ENCODE measurements around the gene PRRC2B. TPM values are rescaled to one million over a fixed set of nuclear protein-coding genes. Genes with fewer than 3 reads are reported as not detected.

PRRC2B gene
- total RNA-seq, 1 experiment from 2014 or later, result 219 TPM

- H3K27ac Mint-ChIP-seq (ENCODE audit: unreplicated experiment), result peak overlapping the region; percentile 39
- intact Hi-C loops (cut with micrococcal nuclease; ENCODE audit: unreplicated experiment), result loop anchor here (10.0 kb wide), 1 partner anchor 99 kb away; no protein-coding TSS in a partner anchor
- H3K4me1 Mint-ChIP-seq (ENCODE audit: low read depth, unreplicated experiment), result no peaks in the 10 kb centered on the region
- H3K4me3 ChIP-seq (ENCODE audit: low read depth, low read length), result no peak overlapping the region
- H3K36me3 Mint-ChIP-seq (ENCODE audit: insufficient read depth, unreplicated experiment), result peaks cover 97% of the 10 kb centered on the region
- ChIA-PET POLR2A (no interaction called here), CTCF (interaction anchor here (0.9 kb wide), 1 partner anchor 47 kb away, joined by 7 read pairs; no protein-coding TSS in a partner anchor)
- no peak for TF ChIP-seq CTCF (IDR thresholded peaks at IDR 0.05; ENCODE audit: insufficient read depth in 1 of 2, low read depth in 1 of 2, low read length in 1 of 2, severe bottlenecking in 1 of 2, unreplicated experiment in 1 of 2)
- H3K4me3 Mint-ChIP-seq (ENCODE audit: unreplicated experiment), result no peak overlapping the region
- H3K9me3 Mint-ChIP-seq (ENCODE audit: unreplicated experiment), result no peaks in the 10 kb centered on the region
- H3K27me3 ChIP-seq (replicated peaks; ENCODE audit: control insufficient read depth, insufficient read depth, low read length), result no peaks in the 10 kb centered on the region
- BruUV-seq (replicated peaks), result no TSS peak
- H3K9me3 ChIP-seq, result no peaks in the 10 kb centered on the region
- H3K4me1 ChIP-seq, result peaks cover 6% of the 10 kb centered on the region
- no peaks in the 10 kb centered on the region for H3K27me3 Mint-ChIP-seq (ENCODE audit: insufficient read depth, unreplicated experiment)
- peak in 1 of 2 experiments; percentile 34 for DNase-seq
- peaks cover 10% of the 10 kb centered on the region for H3K36me3 ChIP-seq (ENCODE audit: control insufficient read depth, insufficient read depth, low read length)
Measured at GRCh38 chr9:131473198-131473885, 79.5 kb downstream of the PRRC2B start.

GRCh38 chr9:131473891-131474290 is 80.0 kb downstream of the PRRC2B start:
- Histone ChIP-seq H3K36me3 (ENCODE audit: control insufficient read depth, insufficient read depth, low read length) (peaks cover 10% of the 10 kb centered on the region), H3K9me3 (no peaks in the 10 kb centered on the region), H3K4me3 (ENCODE audit: low read depth, low read length) (no peak overlapping the region), H3K27me3 (replicated peaks; ENCODE audit: control insufficient read depth, insufficient read depth, low read length) (no peaks in the 10 kb centered on the region), H3K4me1 (peaks cover 6% of the 10 kb centered on the region)
- H3K4me1 Mint-ChIP-seq (ENCODE audit: low read depth, unreplicated experiment), result no peaks in the 10 kb centered on the region
- intact Hi-C loops (cut with micrococcal nuclease; ENCODE audit: unreplicated experiment), result loop anchor here (10.0 kb wide), 1 partner anchor 99 kb away; no protein-coding TSS in a partner anchor
- no peak for TF ChIP-seq CTCF (IDR thresholded peaks at IDR 0.05; ENCODE audit: insufficient read depth in 1 of 2, low read depth in 1 of 2, low read length in 1 of 2, severe bottlenecking in 1 of 2, unreplicated experiment in 1 of 2)
- DNase-seq, result peak in 1 of 2 experiments; percentile 14
- POLR2A ChIA-PET, result no interaction called here
- H3K4me3 Mint-ChIP-seq (ENCODE audit: unreplicated experiment), result no peak overlapping the region
- no peaks in the 10 kb centered on the region for H3K9me3 Mint-ChIP-seq (ENCODE audit: unreplicated experiment)
- no peaks in the 10 kb centered on the region for H3K27me3 Mint-ChIP-seq (ENCODE audit: insufficient read depth, unreplicated experiment)
- CTCF ChIA-PET, result interaction anchor here (0.9 kb wide), 1 partner anchor 48 kb away, joined by 7 read pairs; no protein-coding TSS in a partner anchor
- no TSS peak for BruUV-seq (replicated peaks)
- H3K27ac Mint-ChIP-seq (ENCODE audit: unreplicated experiment), result peak overlapping the region; percentile 39
- peaks cover 97% of the 10 kb centered on the region for H3K36me3 Mint-ChIP-seq (ENCODE audit: insufficient read depth, unreplicated experiment)

- intact Hi-C loops (cut with micrococcal nuclease; ENCODE audit: unreplicated experiment), result loop anchor here (10.0 kb wide), 1 partner anchor 100 kb away; no protein-coding TSS in a partner anchor
- H3K4me1 ChIP-seq, result peaks cover 6% of the 10 kb centered on the region
- BruUV-seq (replicated peaks), result no TSS peak
- no peak for TF ChIP-seq CTCF (IDR thresholded peaks at IDR 0.05; ENCODE audit: insufficient read depth in 1 of 2, low read depth in 1 of 2, low read length in 1 of 2, severe bottlenecking in 1 of 2, unreplicated experiment in 1 of 2)
- Mint-ChIP-seq H3K4me1 (ENCODE audit: low read depth, unreplicated experiment) (no peaks in the 10 kb centered on the region), H3K27ac (ENCODE audit: unreplicated experiment) (peak overlapping the region; percentile 65), H3K4me3 (ENCODE audit: unreplicated experiment) (peak overlapping the region; percentile 12), H3K36me3 (ENCODE audit: insufficient read depth, unreplicated experiment) (peaks cover 97% of the 10 kb centered on the region), H3K9me3 (ENCODE audit: unreplicated experiment) (no peaks in the 10 kb centered on the region), H3K27me3 (ENCODE audit: insufficient read depth, unreplicated experiment) (no peaks in the 10 kb centered on the region)
- H3K27me3 ChIP-seq (replicated peaks; ENCODE audit: control insufficient read depth, insufficient read depth, low read length), result no peaks in the 10 kb centered on the region
- ChIA-PET CTCF (no interaction called here), POLR2A (no interaction called here)
- no peak overlapping the region for H3K4me3 ChIP-seq (ENCODE audit: low read depth, low read length)
- no peaks in the 10 kb centered on the region for H3K9me3 ChIP-seq
- DNase-seq, result peak in 1 of 2 experiments; percentile 22
- peaks cover 12% of the 10 kb centered on the region for H3K36me3 ChIP-seq (ENCODE audit: control insufficient read depth, insufficient read depth, low read length)
Measured at GRCh38 chr9:131474711-131475110, 80.8 kb downstream of the PRRC2B start.
